Fibroblast of mammary gland (primary cell): ENCODE results near the gene DNAH8.

Experiments used
- DNase-seq: peaks from one replicate; pipeline ENCODE4 v3.0.0-alpha.2; 2010; ENCODE audit warnings: low read depth
- H3K4me3 ChIP-seq: 2 replicates; pipeline ENCODE4 v1.5.1; 2011; ENCODE audit warnings: low read depth, mild to moderate bottlenecking, low read length, moderate library complexity; ENCODE audit not compliant: control insufficient read depth
- TF ChIP-seq, protein P1 (sequence below): conservative IDR thresholded peaks from 2 replicates; pipeline ENCODE4 v1.5.1; 2011; ENCODE audit warnings: low read depth, low read length, inconsistent platforms; ENCODE audit not compliant: control insufficient read depth, insufficient read depth

The DNAH8 gene

DNA sequence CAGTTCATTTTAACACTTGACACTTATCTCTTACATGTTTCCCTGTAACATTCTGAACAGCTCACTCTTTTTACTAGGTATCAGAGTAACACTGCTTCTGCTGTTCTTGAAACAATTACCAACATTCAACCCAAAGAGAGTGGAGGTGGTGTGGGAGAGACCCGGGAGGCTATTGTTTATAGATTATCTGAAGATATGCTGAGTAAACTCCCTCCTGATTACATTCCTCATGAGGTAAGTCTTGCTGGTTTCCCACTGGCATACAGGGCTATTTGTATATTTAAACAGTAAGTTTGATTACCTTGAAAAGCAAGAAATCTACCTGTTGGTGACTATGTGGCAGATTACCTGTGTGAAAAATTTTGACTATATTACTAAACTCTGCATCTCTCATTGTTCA, 293.6 kb downstream of the DNAH8 start:
- no peak overlapping the region for H3K4me3 ChIP-seq
- DNase-seq: no peak
- TF ChIP-seq, protein P1, sequence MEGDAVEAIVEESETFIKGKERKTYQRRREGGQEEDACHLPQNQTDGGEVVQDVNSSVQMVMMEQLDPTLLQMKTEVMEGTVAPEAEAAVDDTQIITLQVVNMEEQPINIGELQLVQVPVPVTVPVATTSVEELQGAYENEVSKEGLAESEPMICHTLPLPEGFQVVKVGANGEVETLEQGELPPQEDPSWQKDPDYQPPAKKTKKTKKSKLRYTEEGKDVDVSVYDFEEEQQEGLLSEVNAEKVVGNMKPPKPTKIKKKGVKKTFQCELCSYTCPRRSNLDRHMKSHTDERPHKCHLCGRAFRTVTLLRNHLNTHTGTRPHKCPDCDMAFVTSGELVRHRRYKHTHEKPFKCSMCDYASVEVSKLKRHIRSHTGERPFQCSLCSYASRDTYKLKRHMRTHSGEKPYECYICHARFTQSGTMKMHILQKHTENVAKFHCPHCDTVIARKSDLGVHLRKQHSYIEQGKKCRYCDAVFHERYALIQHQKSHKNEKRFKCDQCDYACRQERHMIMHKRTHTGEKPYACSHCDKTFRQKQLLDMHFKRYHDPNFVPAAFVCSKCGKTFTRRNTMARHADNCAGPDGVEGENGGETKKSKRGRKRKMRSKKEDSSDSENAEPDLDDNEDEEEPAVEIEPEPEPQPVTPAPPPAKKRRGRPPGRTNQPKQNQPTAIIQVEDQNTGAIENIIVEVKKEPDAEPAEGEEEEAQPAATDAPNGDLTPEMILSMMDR: no peak

DNA sequence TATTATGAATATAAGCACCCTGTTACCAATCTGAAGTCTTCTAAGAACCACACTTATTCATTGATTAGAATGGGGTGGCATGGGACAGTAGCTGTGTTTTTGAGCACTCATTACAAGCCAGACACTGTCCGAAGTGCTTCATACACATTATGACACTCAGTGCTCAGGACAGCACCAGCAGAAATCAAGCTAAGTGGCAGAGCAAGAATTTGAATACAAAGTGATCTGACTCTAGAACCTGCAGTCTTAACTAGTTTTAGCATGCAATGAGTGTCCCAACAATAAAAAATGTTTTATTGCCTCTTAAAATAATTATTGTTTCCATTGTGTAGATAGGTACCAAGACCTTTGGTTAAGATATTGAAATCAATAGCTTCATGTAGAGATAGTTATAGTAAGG, 294.4 kb downstream of the DNAH8 start:
- H3K4me3 ChIP-seq: no peak overlapping the region
- TF ChIP-seq, protein P1: no peak
- DNase-seq: no peak

DNA sequence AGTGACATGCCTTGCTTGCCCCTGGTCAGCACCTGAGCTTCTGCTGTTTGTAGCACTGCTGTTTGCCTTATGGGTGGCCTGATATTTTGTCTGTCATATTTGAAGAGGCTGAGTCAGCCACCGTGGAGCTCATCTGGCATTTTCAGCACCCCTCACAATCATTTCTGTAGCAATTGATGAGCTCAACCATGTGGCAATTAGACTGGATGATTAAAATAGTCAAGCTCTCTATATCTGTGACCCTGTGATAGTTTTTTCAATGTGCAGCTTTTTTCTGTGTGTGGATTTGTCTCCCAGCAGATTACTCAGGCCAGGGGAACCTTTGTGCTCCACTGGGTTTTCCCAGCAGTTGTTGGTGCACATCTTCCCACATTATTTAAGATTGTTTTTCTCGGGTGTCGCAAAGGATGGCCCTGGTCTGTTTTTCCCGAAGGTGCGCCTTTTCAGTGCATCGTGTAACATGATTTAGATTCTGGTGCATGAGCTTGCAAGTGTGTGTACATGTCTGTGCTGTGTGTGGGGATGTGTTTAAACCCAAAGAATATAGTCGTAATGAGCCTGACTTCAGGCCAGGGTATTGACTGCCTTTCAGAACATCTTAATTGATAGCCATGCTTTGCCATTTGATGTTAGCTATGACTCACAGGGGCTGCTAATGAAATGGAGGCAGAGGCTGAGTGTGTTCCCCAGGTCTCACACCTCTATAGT, 301.9 kb downstream of the DNAH8 start:
- no peak overlapping the region for H3K4me3 ChIP-seq
- TF ChIP-seq, protein P1: no peak
- DNase-seq: no peak

DNA sequence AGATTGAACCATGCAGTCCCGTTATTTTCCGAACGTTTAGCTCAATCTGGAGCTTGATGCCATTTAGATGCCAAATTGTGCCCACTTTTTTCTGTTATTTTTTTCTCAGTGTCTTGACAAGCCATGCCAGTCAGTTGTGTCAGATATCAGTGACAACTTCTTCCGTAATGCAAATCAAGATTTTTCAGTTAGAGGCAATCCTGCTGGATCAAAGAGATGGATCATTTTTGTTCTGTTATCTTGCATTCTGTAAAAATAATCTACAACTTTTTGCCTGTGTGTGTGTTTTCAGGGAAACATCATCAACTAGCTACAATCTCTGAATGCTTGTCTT, 302.4 kb downstream of the DNAH8 start:
- H3K4me3 ChIP-seq: no peak overlapping the region
- DNase-seq: no peak
- TF ChIP-seq, protein P1: no peak

DNA sequence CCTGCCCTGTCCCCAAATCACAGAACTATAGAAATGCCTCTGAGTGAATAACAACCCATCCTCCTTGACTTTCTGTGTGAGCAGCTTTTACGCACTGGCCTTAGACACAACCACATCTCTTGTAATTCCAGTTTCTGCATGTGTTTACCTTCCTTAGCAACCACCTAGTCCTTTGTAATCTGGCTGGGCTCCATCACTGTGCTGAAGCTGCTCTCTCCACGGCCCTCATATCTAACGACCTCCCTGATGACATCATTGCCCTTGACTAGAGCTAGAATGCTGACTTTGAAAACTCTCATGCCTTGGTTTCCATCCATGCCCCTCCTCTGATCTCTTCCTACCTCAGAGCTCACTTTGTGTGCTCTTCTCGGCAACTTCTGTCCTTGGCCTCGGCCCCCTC, 303.0 kb downstream of the DNAH8 start:
- H3K4me3 ChIP-seq: no peak overlapping the region
- DNase-seq: no peak
- TF ChIP-seq, protein P1: no peak

DNA sequence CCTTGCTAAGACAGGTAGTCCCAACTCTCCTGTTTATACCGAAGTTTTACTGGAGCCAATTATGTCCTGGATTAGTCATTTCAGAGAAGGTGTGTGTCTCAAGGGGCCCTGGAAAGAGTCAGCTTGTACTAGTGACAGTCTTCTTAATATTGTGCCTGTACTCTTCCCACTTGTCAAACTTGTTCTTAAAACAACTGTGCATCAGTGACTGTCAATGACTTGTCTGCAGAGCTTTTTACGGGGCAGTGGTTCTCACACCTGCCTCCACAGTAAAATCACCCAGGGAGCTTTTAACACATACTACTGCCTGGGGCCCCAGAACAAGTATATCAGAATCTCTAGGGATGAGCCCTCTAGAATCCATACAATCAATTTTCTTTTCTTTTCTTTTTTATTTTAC, 305.0 kb downstream of the DNAH8 start:
- no peak for DNase-seq
- TF ChIP-seq, protein P1: no peak
- H3K4me3 ChIP-seq: no peak overlapping the region

DNA sequence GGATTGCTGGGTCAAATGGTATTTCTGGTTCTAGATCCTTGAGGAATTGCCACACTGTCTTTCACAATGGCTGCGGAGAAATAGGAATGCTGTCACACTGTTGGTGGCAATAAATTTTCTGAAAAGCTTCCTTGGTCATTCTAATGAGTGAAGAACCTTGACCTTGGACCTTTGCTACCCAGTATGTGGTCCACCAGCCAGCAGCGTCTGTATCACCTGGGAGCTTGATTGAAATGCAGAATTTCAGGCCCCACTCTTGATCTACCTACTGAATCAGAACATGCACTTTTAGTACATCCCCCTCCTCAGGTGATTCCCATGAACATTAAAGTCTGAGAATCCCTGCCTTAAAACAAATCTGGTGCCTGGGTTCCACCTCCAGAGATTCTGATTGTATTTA, 305.9 kb downstream of the DNAH8 start:
- TF ChIP-seq, protein P1: no peak
- no peak for DNase-seq

More for the DNA sequence above, 305.9 kb downstream of the DNAH8 start:
- no peak overlapping the region for H3K4me3 ChIP-seq
